ENCODE data around the gene ZCCHC14. TPM values are rescaled to one million over a fixed set of nuclear protein-coding genes. Genes with fewer than 3 reads are reported as not detected.

Gene ZCCHC14
- total RNA-seq, 1 donor from 2014 or later, result 20.1 TPM

GRCh38 chr16:87436225-87437172, 56.3 kb downstream of the ZCCHC14 start:
- DNase-seq (ENCODE audit: extremely low read depth, low read depth, low spot score), result no peak

- peak; percentile 82 for DNase-seq (ENCODE audit: extremely low read depth, low read depth, low spot score)
These were observed 57.2 kb downstream of the ZCCHC14 start for GRCh38 chr16:87435372-87436224.

DNA sequence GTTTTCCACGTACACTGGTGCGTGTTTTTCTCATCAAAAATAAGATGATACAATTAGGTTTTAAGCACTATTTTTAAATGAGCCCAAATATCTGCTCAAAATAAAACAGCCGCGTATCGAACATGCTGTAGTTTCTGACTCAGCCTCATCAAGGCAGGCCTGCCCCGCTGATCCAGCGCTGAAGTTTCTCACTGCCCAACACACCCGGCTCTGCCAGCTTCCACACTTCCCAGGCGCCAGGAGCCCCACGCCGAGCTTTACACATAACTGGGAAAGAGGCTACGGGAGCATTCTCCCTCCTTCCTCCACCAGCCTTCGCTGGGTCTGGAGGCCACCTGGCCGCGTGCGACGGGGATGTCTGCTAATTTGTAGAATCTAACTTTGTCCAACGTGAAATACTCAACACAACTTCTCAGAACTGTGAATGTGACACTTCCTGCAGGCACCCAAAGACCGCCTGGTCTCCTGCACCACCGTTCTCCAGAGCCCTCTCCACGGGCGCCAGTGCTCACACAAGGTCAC, 58.6 kb downstream of the ZCCHC14 start:
- no peak for DNase-seq (ENCODE audit: extremely low read depth, low read depth, low spot score)

DNA sequence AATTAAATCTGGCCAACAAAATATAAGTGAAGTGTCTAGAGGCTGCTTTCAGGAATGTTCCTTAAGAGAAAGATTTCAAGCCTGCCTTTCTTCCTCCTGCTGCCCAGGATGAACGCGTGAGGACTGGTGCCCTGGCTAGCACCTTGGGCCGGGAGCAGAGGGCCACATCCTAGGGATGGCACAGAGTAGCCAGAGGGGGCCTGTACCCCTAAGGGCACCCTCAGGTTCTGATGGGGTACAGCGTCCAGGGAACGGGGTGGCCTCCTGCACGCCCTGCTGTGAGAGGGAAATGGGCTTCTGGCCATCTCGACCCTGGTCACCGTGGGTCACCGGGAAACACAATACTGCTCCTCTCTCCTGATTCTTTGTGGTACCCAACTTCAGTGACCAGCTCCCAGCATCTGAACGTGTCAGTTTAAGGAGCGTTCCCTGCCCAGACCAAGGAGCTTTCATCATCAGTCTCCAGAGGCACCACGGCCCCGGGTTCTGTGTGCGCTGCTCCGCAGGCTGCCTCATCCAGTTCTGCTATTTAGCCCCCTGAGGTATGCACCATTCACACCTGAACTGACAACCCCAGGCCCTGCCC, 60.4 kb downstream of the ZCCHC14 start:
- DNase-seq (ENCODE audit: extremely low read depth, low read depth, low spot score), result no peak

DNA sequence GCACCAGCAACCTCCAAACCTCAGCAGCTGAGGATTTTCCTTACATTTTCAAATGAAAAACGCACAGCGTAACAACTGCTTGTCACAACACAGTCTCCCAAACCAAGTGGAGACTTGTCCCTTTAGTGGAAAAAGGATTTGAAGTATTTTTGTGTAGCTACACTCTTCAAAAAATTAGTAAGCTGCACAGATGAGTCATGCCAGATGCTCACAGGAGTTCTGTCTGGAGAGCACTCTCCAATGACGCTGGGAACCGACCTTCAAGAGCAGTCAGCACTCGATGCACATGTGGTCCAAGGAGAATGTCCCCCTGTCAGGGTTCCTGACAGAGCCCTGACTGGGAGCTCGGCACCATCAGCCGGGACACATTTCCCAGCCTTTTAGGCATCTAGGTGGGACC, 60.9 kb downstream of the ZCCHC14 start:
- no peak for DNase-seq (ENCODE audit: extremely low read depth, low read depth, low spot score)

- no peak for DNase-seq (ENCODE audit: extremely low read depth, low read depth, low spot score)
These were observed 66.2 kb downstream of the ZCCHC14 start for GRCh38 chr16:87426423-87427215.

DNA sequence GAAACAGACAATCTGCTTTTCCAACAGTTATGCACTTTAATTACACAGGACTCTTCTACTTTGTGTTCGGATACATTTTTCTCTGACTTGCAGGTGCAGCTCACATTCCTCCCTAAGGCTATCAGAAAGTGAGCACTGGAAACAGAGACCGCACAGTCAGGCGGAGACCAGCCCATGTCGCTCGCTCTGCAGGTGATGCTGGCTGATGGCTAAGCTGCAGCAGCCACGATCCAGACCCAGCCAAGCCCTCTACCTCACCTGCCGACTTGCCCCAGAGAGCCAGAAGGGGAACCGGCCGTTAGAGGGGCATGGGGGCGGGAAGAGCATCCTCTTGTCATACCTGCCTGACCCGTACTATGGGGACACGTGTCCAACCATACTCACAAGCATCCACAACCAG, 66.9 kb downstream of the ZCCHC14 start:
- no peak for DNase-seq (ENCODE audit: extremely low read depth, low read depth, low spot score)

- no peak for DNase-seq (ENCODE audit: extremely low read depth, low read depth, low spot score)
These were observed 68.6 kb downstream of the ZCCHC14 start for GRCh38 chr16:87424266-87424665.

GRCh38 chr16:87423429-87423828, 69.4 kb downstream of the ZCCHC14 start:
- DNase-seq (ENCODE audit: extremely low read depth, low read depth, low spot score), result no peak

DNA sequence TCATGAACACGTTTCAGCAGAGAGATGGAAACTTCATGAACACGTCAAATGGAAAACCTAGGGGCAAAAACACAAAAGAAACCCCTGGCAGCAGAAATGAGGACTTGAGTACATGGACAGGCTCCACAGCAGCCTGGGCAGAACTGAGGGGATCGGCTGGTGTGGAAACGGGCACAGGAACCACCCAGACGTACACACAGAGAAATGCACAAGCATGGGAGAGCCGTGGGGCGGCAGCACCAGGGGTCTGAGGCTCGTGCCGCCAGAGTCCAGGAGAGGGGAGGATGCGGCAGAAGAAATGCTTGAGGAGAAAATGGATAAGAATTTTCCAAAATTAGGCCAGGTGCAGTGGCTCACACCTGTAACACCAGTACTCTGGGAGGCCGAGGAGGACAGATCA, 70.7 kb downstream of the ZCCHC14 start:
- DNase-seq (ENCODE audit: extremely low read depth, low read depth, low spot score), result no peak

GRCh38 chr16:87421003-87421912, 71.6 kb downstream of the ZCCHC14 start:
- no peak for DNase-seq (ENCODE audit: extremely low read depth, low read depth, low spot score)

GRCh38 chr16:87420026-87421002, 72.5 kb downstream of the ZCCHC14 start:
- DNase-seq (ENCODE audit: extremely low read depth, low read depth, low spot score), result no peak

DNA sequence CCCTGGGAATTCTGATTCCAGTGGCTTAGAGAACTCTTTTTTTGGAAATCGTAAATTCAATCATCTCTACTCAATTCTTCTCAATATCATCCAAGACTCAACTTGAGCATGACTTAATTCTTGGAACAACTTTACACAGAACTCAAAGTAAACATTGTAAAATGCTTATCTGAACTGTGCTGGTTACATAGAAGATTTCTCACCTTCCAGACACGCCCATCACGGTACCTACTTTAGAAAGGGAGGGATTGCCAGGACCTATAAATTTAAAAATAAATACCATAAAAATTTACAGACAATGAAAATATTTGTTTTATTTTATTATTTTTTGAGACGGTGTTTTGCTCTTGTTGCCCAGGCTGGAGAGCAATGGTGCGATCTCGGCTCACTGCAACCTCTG, 74.2 kb downstream of the ZCCHC14 start:
- no peak for DNase-seq (ENCODE audit: extremely low read depth, low read depth, low spot score)

GRCh38 chr16:87418216-87418615, 74.6 kb downstream of the ZCCHC14 start:
- DNase-seq (ENCODE audit: extremely low read depth, low read depth, low spot score), result no peak

- no peak for DNase-seq (ENCODE audit: extremely low read depth, low read depth, low spot score)
These were observed 75.3 kb downstream of the ZCCHC14 start for GRCh38 chr16:87417528-87417910.

DNA sequence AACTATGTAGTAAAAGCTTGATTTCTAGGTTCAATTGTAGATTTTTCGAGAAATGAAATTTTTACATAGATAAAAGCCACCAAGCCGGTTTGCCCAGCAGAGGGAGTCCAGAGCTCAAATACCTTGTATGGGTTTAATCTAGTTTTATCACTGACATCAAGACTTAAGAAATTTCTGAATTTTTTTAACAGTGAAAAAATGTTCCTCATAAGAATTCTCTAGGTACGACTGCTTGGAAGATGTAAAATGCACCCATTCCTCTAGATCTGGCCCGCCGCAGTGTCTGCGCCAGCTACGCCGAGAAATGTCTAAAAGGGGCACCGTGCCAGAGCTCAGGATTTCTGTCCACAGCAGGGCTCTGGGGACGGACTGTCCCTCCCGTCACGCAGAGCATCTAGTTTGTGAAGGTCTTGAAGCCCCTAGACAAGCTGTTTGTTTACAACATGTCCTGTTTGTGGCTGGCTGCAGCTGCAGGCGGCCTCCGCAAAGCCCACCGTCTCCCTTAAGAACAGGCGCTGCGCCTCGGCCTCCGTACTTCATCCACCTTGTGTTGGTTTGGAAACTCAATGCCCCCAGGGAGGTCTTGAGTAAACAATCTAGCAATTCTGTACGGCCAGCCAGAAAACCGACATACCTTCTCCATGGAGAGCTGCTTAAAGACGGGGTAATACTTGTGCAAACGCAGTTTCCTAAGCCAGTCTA, 75.8 kb downstream of the ZCCHC14 start:
- DNase-seq (ENCODE audit: extremely low read depth, low read depth, low spot score), result no peak

DNA sequence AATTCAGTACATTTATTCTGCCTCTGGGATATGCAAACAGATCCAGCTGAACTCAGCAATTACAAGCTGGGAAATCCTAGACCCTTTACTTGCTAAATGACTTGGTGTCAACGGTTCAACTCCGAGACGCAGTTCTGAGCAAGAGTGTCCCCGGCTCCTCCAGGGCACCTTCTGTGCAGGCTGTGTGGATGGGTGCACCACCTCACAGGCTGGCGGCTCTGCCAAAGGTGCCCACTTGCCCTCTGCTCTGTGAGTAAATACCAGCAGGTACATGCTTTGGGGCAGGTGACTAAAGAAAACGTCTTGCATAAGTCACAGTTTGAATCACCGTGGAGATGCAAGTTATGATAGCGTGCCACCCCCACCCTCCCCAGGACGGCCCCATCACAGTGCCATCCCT, 77.4 kb downstream of the ZCCHC14 start:
- DNase-seq (ENCODE audit: extremely low read depth, low read depth, low spot score), result no peak
